HFFc6 (cell line): ENCODE measurements around the gene FBXW8. TPM values are rescaled to one million over a fixed set of nuclear protein-coding genes. Genes with fewer than 3 reads are reported as not detected.

Experiments
- DNase-seq: peaks from one replicate; pipeline ENCODE4 v3.0.0-alpha.2; 2018
- H3K27ac Mint-ChIP-seq: 2 replicates; pipeline ENCODE4 v1.8.0; 2020; ENCODE audit warnings: mild to moderate bottlenecking, mixed read lengths
- H3K27me3 Mint-ChIP-seq: 2 replicates; pipeline ENCODE4 v1.8.0; 2021; ENCODE audit warnings: mild to moderate bottlenecking, moderate library complexity, mixed read lengths; ENCODE audit not compliant: insufficient read depth
- H3K36me3 Mint-ChIP-seq: 2 replicates; pipeline ENCODE4 v1.8.0; 2021; ENCODE audit warnings: low read depth, mixed read lengths
- H3K4me1 Mint-ChIP-seq: 2 replicates; pipeline ENCODE4 v1.8.0; 2020; ENCODE audit warnings: low read depth, mixed read lengths
- H3K4me3 Mint-ChIP-seq: 2 replicates; pipeline ENCODE4 v1.8.0; 2020; ENCODE audit warnings: mild to moderate bottlenecking, moderate library complexity, mixed read lengths
- H3K9me3 Mint-ChIP-seq: 2 replicates; pipeline ENCODE4 v1.8.0; 2020; ENCODE audit warnings: mild to moderate bottlenecking, mixed read lengths
- CTCF ChIP-seq: fragments of 200-600 bp; sonication (generic); IDR thresholded peaks from 2 replicates; pipeline ENCODE4 v1.5.0; 2021; ENCODE audit warnings: antibody characterized with exemption, mild to moderate bottlenecking
- total RNA-seq, 6 experiments: library from RNA; stranded (reverse); fragmentation: NEBNext Ultra II Directional; extraction: Animal tissue kit (Norgen Biotek cat#: 25700); gene quantifications; 2 replicates in 1 of 6; 3 replicates in 5 of 6; pipeline ENCODE4 v1.2.3, GENCODE V29; 2021

FBXW8 gene
- total RNA-seq, 6 experiments from 2014 or later: 15.3 to 20.5 (median 18.5) TPM

- Mint-ChIP-seq H3K36me3 (no peaks in the 10 kb centered on the region), H3K27me3 (peaks cover 24% of the 10 kb centered on the region), H3K4me3 (no peak overlapping the region), H3K4me1 (peaks cover 5% of the 10 kb centered on the region; the same call in 1 of the 2 replicates), H3K9me3 (no peaks in the 10 kb centered on the region), H3K27ac (no peak overlapping the region)
- TF ChIP-seq CTCF: no peak
- no peak for DNase-seq
These were observed 125.8 kb downstream of the FBXW8 start for GRCh38 chr12:117036547-117036946.

- DNase-seq: no peak
- Mint-ChIP-seq H3K4me1 (peaks cover 8% of the 10 kb centered on the region), H3K9me3 (no peaks in the 10 kb centered on the region), H3K27me3 (peaks cover 20% of the 10 kb centered on the region), H3K4me3 (no peak overlapping the region), H3K27ac (no peak overlapping the region), H3K36me3 (no peaks in the 10 kb centered on the region)
- no peak for TF ChIP-seq CTCF
These were observed 126.7 kb downstream of the FBXW8 start for GRCh38 chr12:117037289-117038022.

- no peak overlapping the region for H3K27ac Mint-ChIP-seq
- DNase-seq: no peak
- peaks cover 7% of the 10 kb centered on the region for H3K4me1 Mint-ChIP-seq
- H3K4me3 Mint-ChIP-seq: no peak overlapping the region
- no peaks in the 10 kb centered on the region for H3K9me3 Mint-ChIP-seq
- H3K27me3 Mint-ChIP-seq: peaks cover 15% of the 10 kb centered on the region
- TF ChIP-seq CTCF: no peak
- no peaks in the 10 kb centered on the region for H3K36me3 Mint-ChIP-seq
These were observed 127.4 kb downstream of the FBXW8 start for GRCh38 chr12:117038023-117038680.

- TF ChIP-seq CTCF: no peak
- no peaks in the 10 kb centered on the region for H3K9me3 Mint-ChIP-seq
- H3K4me3 Mint-ChIP-seq: no peak overlapping the region
- H3K27ac Mint-ChIP-seq: no peak overlapping the region
- H3K27me3 Mint-ChIP-seq: peaks cover 9% of the 10 kb centered on the region
- no peaks in the 10 kb centered on the region for H3K36me3 Mint-ChIP-seq
- peaks cover 7% of the 10 kb centered on the region for H3K4me1 Mint-ChIP-seq
- no peak for DNase-seq
These were observed 128.2 kb downstream of the FBXW8 start for GRCh38 chr12:117038919-117039318.

- no peak for TF ChIP-seq CTCF
- no peak overlapping the region for H3K4me3 Mint-ChIP-seq
- H3K27ac Mint-ChIP-seq: no peak overlapping the region
- H3K27me3 Mint-ChIP-seq: peaks cover 7% of the 10 kb centered on the region
- H3K36me3 Mint-ChIP-seq: no peaks in the 10 kb centered on the region
- no peak for DNase-seq
- no peaks in the 10 kb centered on the region for H3K9me3 Mint-ChIP-seq
- H3K4me1 Mint-ChIP-seq: peaks cover 7% of the 10 kb centered on the region
These were observed 129.2 kb downstream of the FBXW8 start for GRCh38 chr12:117039891-117040309.
